Right lobe of liver (tissue), 4 donors: ENCODE data around the gene ANKRD45.

ENCODE experiments used
- CTCF ChIP-seq, 4 donors: fragments of 200-600 bp in 3 of 4; fragments of 450-650 bp in 1 of 4; IDR thresholded peaks; one replicate each; pipeline versions ENCODE4 v1.5.1 to v1.8.0; 2016 to 2022; ENCODE audit warnings: antibody characterized with exemption in 4 of 4, mild to moderate bottlenecking in 2 of 4
- POLR2A ChIP-seq: fragments of 450-650 bp; IDR thresholded peaks from one replicate; pipeline ENCODE4 v1.6.1; 2017; ENCODE audit warnings: antibody characterized with exemption, mild to moderate bottlenecking
- donor health status: DM: no; HTN: no; CAD: no.
- donor health status: DM: no; HTN: no; CAD: no.
- donor health status: DM: no; HTN: yes; CAD: no.

- TF ChIP-seq POLR2A, result no peak
- TF ChIP-seq CTCF (IDR thresholded peaks at IDR 0.05), result no peak
These were observed 61.0 kb downstream of the ANKRD45 start for GRCh38 chr1:173608503-173609216.
